SK-N-SH (cell line): ENCODE measurements around the gene BICD2.

Experiments
- CHD2 ChIP-seq: fragments of 150-350 bp; IDR thresholded peaks from 2 replicates; pipeline ENCODE4 v1.6.1; 2018; ENCODE audit warnings: low read length; ENCODE audit not compliant: partially characterized antibody
- ELF1 ChIP-seq: IDR thresholded peaks from 2 replicates; pipeline ENCODE4 v1.4.0; 2012
- EP300 ChIP-seq, 2 experiments: IDR thresholded peaks; 2 replicates each; pipeline versions ENCODE4 v1.4.0 to v1.6.1; 2012; ENCODE audit warnings: borderline replicate concordance in 1 of 2, low read depth in 1 of 2, low read length in 1 of 2
- FOXJ3 ChIP-seq: sonication (generic); formaldehyde crosslinking; IDR thresholded peaks from 2 replicates; pipeline ENCODE4 v1.5.1; 2020; ENCODE audit warnings: mild to moderate bottlenecking, missing genetic modification reagents
- NRF1 ChIP-seq: IDR thresholded peaks from 2 replicates; pipeline ENCODE4 v1.6.1; 2012; ENCODE audit warnings: low read depth, mild to moderate bottlenecking, low read length
- RCOR1 ChIP-seq: fragments of 150-350 bp; IDR thresholded peaks from 2 replicates; pipeline ENCODE4 v1.6.1; 2017; ENCODE audit warnings: antibody characterized with exemption, low read length
- RXRA ChIP-seq: IDR thresholded peaks from 2 replicates; pipeline ENCODE4 v1.4.0; 2012; ENCODE audit warnings: low read depth, mild to moderate bottlenecking, borderline replicate concordance
- TAF1 ChIP-seq: IDR thresholded peaks from 2 replicates; pipeline ENCODE4 v1.6.1; 2012; ENCODE audit warnings: low read depth, mild to moderate bottlenecking, low read length, moderate library complexity, borderline replicate concordance
- YY1 ChIP-seq: IDR thresholded peaks from 2 replicates; pipeline ENCODE4 v1.4.0; 2012; ENCODE audit warnings: low read depth, mild to moderate bottlenecking
- TF ChIP-seq, protein P1 (sequence below): fragments of 200-600 bp; sonication (generic); IDR thresholded peaks from 2 replicates; pipeline ENCODE4 v1.6.1; 2017; ENCODE audit warnings: antibody characterized with exemption, mild to moderate bottlenecking, moderate library complexity
- TF ChIP-seq, protein P2 (sequence below): IDR thresholded peaks from 2 replicates; pipeline ENCODE4 v1.4.0; 2012; ENCODE audit warnings: low read depth
- TF ChIP-seq, protein P3 (sequence below): fragments of 150-350 bp; IDR thresholded peaks from 2 replicates; pipeline ENCODE4 v1.6.1; 2017; ENCODE audit warnings: antibody characterized with exemption, low read length, low read depth, borderline replicate concordance

GRCh38 chr9:92769286-92769685, 4.7 kb upstream of the BICD2 start:
- TF ChIP-seq, protein P1, sequence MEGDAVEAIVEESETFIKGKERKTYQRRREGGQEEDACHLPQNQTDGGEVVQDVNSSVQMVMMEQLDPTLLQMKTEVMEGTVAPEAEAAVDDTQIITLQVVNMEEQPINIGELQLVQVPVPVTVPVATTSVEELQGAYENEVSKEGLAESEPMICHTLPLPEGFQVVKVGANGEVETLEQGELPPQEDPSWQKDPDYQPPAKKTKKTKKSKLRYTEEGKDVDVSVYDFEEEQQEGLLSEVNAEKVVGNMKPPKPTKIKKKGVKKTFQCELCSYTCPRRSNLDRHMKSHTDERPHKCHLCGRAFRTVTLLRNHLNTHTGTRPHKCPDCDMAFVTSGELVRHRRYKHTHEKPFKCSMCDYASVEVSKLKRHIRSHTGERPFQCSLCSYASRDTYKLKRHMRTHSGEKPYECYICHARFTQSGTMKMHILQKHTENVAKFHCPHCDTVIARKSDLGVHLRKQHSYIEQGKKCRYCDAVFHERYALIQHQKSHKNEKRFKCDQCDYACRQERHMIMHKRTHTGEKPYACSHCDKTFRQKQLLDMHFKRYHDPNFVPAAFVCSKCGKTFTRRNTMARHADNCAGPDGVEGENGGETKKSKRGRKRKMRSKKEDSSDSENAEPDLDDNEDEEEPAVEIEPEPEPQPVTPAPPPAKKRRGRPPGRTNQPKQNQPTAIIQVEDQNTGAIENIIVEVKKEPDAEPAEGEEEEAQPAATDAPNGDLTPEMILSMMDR, result no peak
- no peak for TF ChIP-seq EP300 (IDR thresholded peaks at IDR 0.05; ENCODE audit: borderline replicate concordance in 1 of 2, low read depth in 1 of 2, low read length in 1 of 2)
- TF ChIP-seq CHD2, result no peak
- TF ChIP-seq, protein P2, sequence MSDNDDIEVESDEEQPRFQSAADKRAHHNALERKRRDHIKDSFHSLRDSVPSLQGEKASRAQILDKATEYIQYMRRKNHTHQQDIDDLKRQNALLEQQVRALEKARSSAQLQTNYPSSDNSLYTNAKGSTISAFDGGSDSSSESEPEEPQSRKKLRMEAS, result no peak
- no peak for TF ChIP-seq ELF1
- TF ChIP-seq YY1, result no peak
- TF ChIP-seq RXRA, result no peak
- TF ChIP-seq, protein P3, sequence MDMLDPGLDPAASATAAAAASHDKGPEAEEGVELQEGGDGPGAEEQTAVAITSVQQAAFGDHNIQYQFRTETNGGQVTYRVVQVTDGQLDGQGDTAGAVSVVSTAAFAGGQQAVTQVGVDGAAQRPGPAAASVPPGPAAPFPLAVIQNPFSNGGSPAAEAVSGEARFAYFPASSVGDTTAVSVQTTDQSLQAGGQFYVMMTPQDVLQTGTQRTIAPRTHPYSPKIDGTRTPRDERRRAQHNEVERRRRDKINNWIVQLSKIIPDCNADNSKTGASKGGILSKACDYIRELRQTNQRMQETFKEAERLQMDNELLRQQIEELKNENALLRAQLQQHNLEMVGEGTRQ, result no peak
- TF ChIP-seq TAF1, result no peak
- no peak for TF ChIP-seq NRF1
- no peak for TF ChIP-seq FOXJ3 (CRISPR knock-in tag)
- TF ChIP-seq RCOR1, result no peak
